H1 (cell line): Measurements from ENCODE around the gene PLA2G15.

Source experiments
- ASH2L ChIP-seq: fragments of 200-600, 300-600 bp; sonication (generic); IDR thresholded peaks from one replicate; pipeline ENCODE4 v1.7.1; 2017; ENCODE audit warnings: low read length
- BRCA1 ChIP-seq: IDR thresholded peaks from 2 replicates; pipeline ENCODE4 v1.6.1; 2012; ENCODE audit warnings: low read depth, low read length, improper control_type of control experiment
- CREB1 ChIP-seq: IDR thresholded peaks from 2 replicates; pipeline ENCODE4 v1.6.1; 2012; ENCODE audit warnings: inconsistent platforms
- EP300 ChIP-seq, 2 experiments: IDR thresholded peaks; 1 replicate in 1 of 2; 2 replicates in 1 of 2; pipeline ENCODE4 v1.6.1; 2011 to 2012; ENCODE audit warnings: low read depth in 2 of 2, low read length in 2 of 2, mild to moderate bottlenecking in 2 of 2, borderline replicate concordance in 1 of 2, inconsistent platforms in 1 of 2, moderate library complexity in 1 of 2
- EZH2 ChIP-seq: fragments of 200-600 bp; sonication (generic); IDR thresholded peaks from 2 replicates; pipeline ENCODE4 v1.7.1; 2012; ENCODE audit warnings: low read depth, mild to moderate bottlenecking, moderate library complexity, low read length, inconsistent platforms; ENCODE audit not compliant: severe bottlenecking
- HDAC2 ChIP-seq, 2 experiments: fragments of 300-600 bp in 1 of 2; sonication (generic) in 1 of 2; IDR thresholded peaks; 2 replicates each; pipeline ENCODE4 v1.6.1; 2011 to 2012; ENCODE audit warnings: low read depth in 2 of 2, low read length in 2 of 2, mild to moderate bottlenecking in 2 of 2, moderate library complexity in 2 of 2, borderline replicate concordance in 1 of 2, inconsistent platforms in 1 of 2
- NRF1 ChIP-seq: IDR thresholded peaks from 2 replicates; pipeline ENCODE4 v1.6.1; 2011; ENCODE audit warnings: mild to moderate bottlenecking, low read depth, low read length, improper control_type of control experiment
- POLR2A ChIP-seq, 2 experiments: IDR thresholded peaks; 1 replicate in 1 of 2; 2 replicates in 1 of 2; pipeline ENCODE4 v1.6.1; 2011; ENCODE audit warnings: low read depth in 2 of 2, low read length in 2 of 2, mild to moderate bottlenecking in 2 of 2; ENCODE audit errors: control extremely low read depth in 1 of 2
- POLR2AphosphoS5 ChIP-seq: IDR thresholded peaks from 2 replicates; pipeline ENCODE4 v1.6.1; 2011; ENCODE audit warnings: low read depth, low read length
- SIN3A ChIP-seq, 2 experiments: IDR thresholded peaks in 1 of 2; conservative IDR thresholded peaks in 1 of 2; 2 replicates each; pipeline ENCODE4 v1.6.1; 2011 to 2012; ENCODE audit warnings: low read length in 2 of 2, improper control_type of control experiment in 1 of 2, low read depth in 1 of 2, mild to moderate bottlenecking in 1 of 2
- YY1 ChIP-seq: IDR thresholded peaks from 2 replicates; pipeline ENCODE4 v1.6.1; 2011; ENCODE audit warnings: low read depth, mild to moderate bottlenecking, low read length
- TF ChIP-seq, protein P1 (sequence below), 3 experiments: IDR thresholded peaks; 1 replicate in 2 of 3; 2 replicates in 1 of 3; pipeline versions ENCODE4 v1.5.1 to v1.6.1; 2011; ENCODE audit warnings: low read length in 3 of 3, mild to moderate bottlenecking in 3 of 3, inconsistent platforms in 2 of 3, low read depth in 1 of 3, moderate library complexity in 1 of 3; ENCODE audit not compliant: insufficient read depth in 1 of 3; ENCODE audit errors: control extremely low read depth in 1 of 3
- TF ChIP-seq, protein P2 (sequence below): IDR thresholded peaks from 2 replicates; pipeline ENCODE4 v1.6.1; 2012; ENCODE audit warnings: inconsistent platforms
- TF ChIP-seq, protein P3 (sequence below): IDR thresholded peaks from 2 replicates; pipeline ENCODE4 v1.6.1; 2011; ENCODE audit warnings: low read length, improper control_type of control experiment

DNA sequence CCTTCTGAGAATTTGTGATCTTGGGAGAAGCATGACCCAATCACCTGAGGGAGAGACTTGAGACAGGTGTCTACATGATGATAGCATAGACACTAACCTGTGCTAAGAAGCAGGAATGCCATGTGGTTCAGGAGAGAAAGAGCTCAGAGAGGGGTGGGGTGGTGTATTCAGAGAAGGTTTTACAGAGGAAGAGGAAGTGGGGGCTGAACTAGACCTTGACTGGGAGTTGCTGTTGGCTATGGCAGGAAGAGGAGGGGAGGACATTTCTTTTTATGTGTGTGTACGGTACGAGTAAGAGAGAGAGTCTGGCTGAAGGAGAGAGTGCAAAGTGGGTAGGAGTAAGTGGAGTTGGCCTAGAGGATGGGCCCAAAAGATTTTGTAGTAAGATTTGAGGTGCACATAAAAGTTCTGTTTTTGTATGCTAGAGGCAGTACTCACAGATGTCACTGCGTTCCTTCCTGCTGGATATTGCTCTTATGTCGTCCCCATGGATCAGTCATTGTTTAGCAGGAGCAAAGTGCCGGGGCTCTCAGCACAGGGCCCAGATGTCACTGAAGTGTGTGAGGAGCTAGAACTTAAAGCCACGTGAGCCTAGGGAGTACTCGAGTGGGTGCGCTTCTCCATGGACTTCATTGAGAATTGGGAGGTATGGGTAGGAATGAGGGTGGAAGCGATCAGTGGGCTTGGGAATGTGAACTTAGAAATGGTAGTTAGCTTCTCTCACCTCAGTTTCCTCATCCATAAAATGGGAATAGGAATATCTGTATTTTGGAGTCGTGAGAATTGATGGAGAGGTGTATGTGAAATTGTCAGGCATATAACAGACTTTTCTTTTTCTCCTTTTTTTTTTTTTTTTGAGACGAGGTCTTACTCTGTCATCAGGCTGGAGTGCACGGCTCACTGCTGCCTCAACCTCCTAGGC is 41.2 kb downstream of the PLA2G15 start:
- no peak for TF ChIP-seq EZH2
- TF ChIP-seq, protein P1, sequence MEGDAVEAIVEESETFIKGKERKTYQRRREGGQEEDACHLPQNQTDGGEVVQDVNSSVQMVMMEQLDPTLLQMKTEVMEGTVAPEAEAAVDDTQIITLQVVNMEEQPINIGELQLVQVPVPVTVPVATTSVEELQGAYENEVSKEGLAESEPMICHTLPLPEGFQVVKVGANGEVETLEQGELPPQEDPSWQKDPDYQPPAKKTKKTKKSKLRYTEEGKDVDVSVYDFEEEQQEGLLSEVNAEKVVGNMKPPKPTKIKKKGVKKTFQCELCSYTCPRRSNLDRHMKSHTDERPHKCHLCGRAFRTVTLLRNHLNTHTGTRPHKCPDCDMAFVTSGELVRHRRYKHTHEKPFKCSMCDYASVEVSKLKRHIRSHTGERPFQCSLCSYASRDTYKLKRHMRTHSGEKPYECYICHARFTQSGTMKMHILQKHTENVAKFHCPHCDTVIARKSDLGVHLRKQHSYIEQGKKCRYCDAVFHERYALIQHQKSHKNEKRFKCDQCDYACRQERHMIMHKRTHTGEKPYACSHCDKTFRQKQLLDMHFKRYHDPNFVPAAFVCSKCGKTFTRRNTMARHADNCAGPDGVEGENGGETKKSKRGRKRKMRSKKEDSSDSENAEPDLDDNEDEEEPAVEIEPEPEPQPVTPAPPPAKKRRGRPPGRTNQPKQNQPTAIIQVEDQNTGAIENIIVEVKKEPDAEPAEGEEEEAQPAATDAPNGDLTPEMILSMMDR (IDR thresholded peaks at IDR 0.05; ENCODE audit: control extremely low read depth in 1 of 3, insufficient read depth in 1 of 3, low read depth in 1 of 3, low read length in 3 of 3) = no peak
- no peak for TF ChIP-seq NRF1
- no peak for TF ChIP-seq CREB1
- no peak for TF ChIP-seq POLR2A (IDR thresholded peaks at IDR 0.05; ENCODE audit: control extremely low read depth in 1 of 2, low read depth in 2 of 2, low read length in 2 of 2)
- no peak for TF ChIP-seq HDAC2 (IDR thresholded peaks at IDR 0.05; ENCODE audit: borderline replicate concordance in 1 of 2, low read depth in 2 of 2, low read length in 2 of 2)
- no peak for TF ChIP-seq POLR2AphosphoS5
- TF ChIP-seq, protein P2, sequence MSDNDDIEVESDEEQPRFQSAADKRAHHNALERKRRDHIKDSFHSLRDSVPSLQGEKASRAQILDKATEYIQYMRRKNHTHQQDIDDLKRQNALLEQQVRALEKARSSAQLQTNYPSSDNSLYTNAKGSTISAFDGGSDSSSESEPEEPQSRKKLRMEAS = no peak
- no peak for TF ChIP-seq YY1
- no peak for TF ChIP-seq BRCA1
- TF ChIP-seq EP300 (IDR thresholded peaks at IDR 0.05; ENCODE audit: borderline replicate concordance in 1 of 2, low read depth in 2 of 2, low read length in 2 of 2) = no peak
- TF ChIP-seq ASH2L = no peak
- TF ChIP-seq, protein P3, sequence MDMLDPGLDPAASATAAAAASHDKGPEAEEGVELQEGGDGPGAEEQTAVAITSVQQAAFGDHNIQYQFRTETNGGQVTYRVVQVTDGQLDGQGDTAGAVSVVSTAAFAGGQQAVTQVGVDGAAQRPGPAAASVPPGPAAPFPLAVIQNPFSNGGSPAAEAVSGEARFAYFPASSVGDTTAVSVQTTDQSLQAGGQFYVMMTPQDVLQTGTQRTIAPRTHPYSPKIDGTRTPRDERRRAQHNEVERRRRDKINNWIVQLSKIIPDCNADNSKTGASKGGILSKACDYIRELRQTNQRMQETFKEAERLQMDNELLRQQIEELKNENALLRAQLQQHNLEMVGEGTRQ = no peak
- no peak for TF ChIP-seq SIN3A (conservative IDR thresholded peaks at IDR 0.05 in 1 of 2, IDR thresholded peaks at IDR 0.05 in 1 of 2; ENCODE audit: low read depth in 1 of 2, low read length in 2 of 2)
